Parathyroid adenoma (tissue), 2 donors: ENCODE data around the gene AMN.

ENCODE experiments used
- H2AFZ ChIP-seq: fragments of 300-600 bp; sonication (generic); one replicate; pipeline ENCODE4 v1.7.0; 2017; ENCODE audit warnings: antibody characterized with exemption, mild to moderate bottlenecking
- H3K27ac ChIP-seq: fragments of 300-600 bp; sonication (generic); one replicate; pipeline ENCODE4 v1.7.0; 2017
- H3K27me3 ChIP-seq: fragments of 300-600 bp; sonication (generic); one replicate; pipeline ENCODE4 v1.7.0; 2017; ENCODE audit warnings: low read length; ENCODE audit not compliant: control insufficient read depth, insufficient read depth
- H3K36me3 ChIP-seq: fragments of 300-600 bp; sonication (generic); one replicate; pipeline ENCODE4 v1.7.0; 2017; ENCODE audit warnings: low read length; ENCODE audit not compliant: control insufficient read depth, insufficient read depth
- H3K4me1 ChIP-seq: fragments of 300-600 bp; sonication (generic); one replicate; pipeline ENCODE4 v1.7.0; 2017; ENCODE audit warnings: control low read depth
- H3K4me2 ChIP-seq: fragments of 300-600 bp; sonication (generic); one replicate; pipeline ENCODE4 v1.7.0; 2017; ENCODE audit warnings: low read length
- H3K4me3 ChIP-seq: fragments of 300-600 bp; sonication (generic); one replicate; pipeline ENCODE4 v1.7.0; 2017; ENCODE audit warnings: low read depth, low read length
- H3K79me2 ChIP-seq: fragments of 300-600 bp; sonication (generic); one replicate; pipeline ENCODE4 v1.7.0; 2017; ENCODE audit warnings: control low read depth
- H3K9ac ChIP-seq: fragments of 300-600 bp; sonication (generic); one replicate; pipeline ENCODE4 v1.7.0; 2017; ENCODE audit warnings: mild to moderate bottlenecking
- H3K9me3 ChIP-seq: fragments of 300-600 bp; sonication (generic); one replicate; pipeline ENCODE4 v1.7.0; 2017; ENCODE audit warnings: low read length; ENCODE audit not compliant: control insufficient read depth
- TF ChIP-seq, protein P1 (sequence below): fragments of 300-600 bp; sonication (generic); IDR thresholded peaks from one replicate; pipeline ENCODE4 v1.7.0; 2017; ENCODE audit warnings: antibody characterized with exemption, mild to moderate bottlenecking
- donor health status: primary hyperparathyroidism.

Gene AMN

DNA sequence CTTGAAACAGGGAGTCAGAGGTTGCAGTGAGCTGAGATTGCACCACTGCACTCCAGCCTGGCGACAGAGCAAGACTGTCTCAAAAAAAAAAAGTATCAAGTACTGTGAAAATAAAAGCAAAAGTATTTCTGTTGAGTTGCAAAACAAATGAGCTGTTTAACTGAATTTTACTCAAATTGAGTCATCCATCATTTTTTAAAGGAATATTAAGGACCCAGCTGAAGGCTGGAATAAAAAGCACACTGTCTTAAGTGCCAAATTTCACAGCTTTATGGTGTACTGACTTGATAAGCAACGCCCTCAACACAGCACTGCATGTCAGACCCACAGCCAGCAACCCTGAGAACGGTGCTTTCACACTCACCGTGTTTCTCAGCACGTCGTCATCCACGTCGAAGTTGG is 57.9 kb downstream of the AMN start:
- no peak overlapping the region for H3K4me3 ChIP-seq
- H3K27me3 ChIP-seq: no peaks in the 10 kb centered on the region
- no peak overlapping the region for H2AFZ ChIP-seq
- TF ChIP-seq, protein P1, sequence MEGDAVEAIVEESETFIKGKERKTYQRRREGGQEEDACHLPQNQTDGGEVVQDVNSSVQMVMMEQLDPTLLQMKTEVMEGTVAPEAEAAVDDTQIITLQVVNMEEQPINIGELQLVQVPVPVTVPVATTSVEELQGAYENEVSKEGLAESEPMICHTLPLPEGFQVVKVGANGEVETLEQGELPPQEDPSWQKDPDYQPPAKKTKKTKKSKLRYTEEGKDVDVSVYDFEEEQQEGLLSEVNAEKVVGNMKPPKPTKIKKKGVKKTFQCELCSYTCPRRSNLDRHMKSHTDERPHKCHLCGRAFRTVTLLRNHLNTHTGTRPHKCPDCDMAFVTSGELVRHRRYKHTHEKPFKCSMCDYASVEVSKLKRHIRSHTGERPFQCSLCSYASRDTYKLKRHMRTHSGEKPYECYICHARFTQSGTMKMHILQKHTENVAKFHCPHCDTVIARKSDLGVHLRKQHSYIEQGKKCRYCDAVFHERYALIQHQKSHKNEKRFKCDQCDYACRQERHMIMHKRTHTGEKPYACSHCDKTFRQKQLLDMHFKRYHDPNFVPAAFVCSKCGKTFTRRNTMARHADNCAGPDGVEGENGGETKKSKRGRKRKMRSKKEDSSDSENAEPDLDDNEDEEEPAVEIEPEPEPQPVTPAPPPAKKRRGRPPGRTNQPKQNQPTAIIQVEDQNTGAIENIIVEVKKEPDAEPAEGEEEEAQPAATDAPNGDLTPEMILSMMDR: no peak
- no peak overlapping the region for H3K27ac ChIP-seq
- peaks cover 19% of the 10 kb centered on the region for H3K79me2 ChIP-seq
- no peaks in the 10 kb centered on the region for H3K4me1 ChIP-seq
- H3K9me3 ChIP-seq: no peaks in the 10 kb centered on the region
- no peak overlapping the region for H3K9ac ChIP-seq
- no peaks in the 10 kb centered on the region for H3K36me3 ChIP-seq
- H3K4me2 ChIP-seq: no peak overlapping the region
